Measurements from ENCODE around the gene EXTL1. TPM values are rescaled to one million over a fixed set of nuclear protein-coding genes. Genes with fewer than 3 reads are reported as not detected.

Gene EXTL1
- total RNA-seq, 2 experiments from 2014 or later, result not detected

GRCh38 chr1:25991937-25992688, 29.5 kb upstream of the EXTL1 start:
- DNase-seq (no peak), ATAC-seq (ENCODE audit: poor library complexity) (no peak)
- TF ChIP-seq CTCF (IDR thresholded peaks at IDR 0.05), result no peak
- POLR2A ChIA-PET, result interaction anchor here (2.1 to 2.9 kb wide), 2 partner anchors 21 to 96 kb away, joined by 13 to 33 read pairs; no protein-coding TSS in a partner anchor
- peak overlapping the region; percentile 80 for H3K27ac Mint-ChIP-seq
- peak overlapping the region; percentile 8 for H3K4me3 Mint-ChIP-seq
- Histone ChIP-seq H3K4me1 (ENCODE audit: insufficient read depth, low read length) (peaks cover 44% of the 10 kb centered on the region), H3K27me3 (ENCODE audit: control insufficient read depth in 1 of 2, insufficient read depth in 2 of 2, low read length in 2 of 2) (no peaks in the 10 kb centered on the region), H3K36me3 (ENCODE audit: insufficient read depth, low read length) (peaks cover 19% of the 10 kb centered on the region), H3K9me3 (ENCODE audit: control insufficient read depth in 1 of 2, insufficient read depth in 1 of 2, low read length in 2 of 2) (no peaks in the 10 kb centered on the region), H3K27ac (ENCODE audit: low read depth in 1 of 2, low read length in 2 of 2) (no peak overlapping the region), H3K4me3 (ENCODE audit: low read length) (no peak overlapping the region)
- intact Hi-C loops (cut with DNase I, micrococcal nuclease), result no loop called here
- CTCF ChIA-PET, result interaction anchor here (3.4 kb wide), 1 partner anchor 97 kb away, joined by 30 read pairs; no protein-coding TSS in a partner anchor
- H3K4me1 Mint-ChIP-seq (ENCODE audit: low read depth), result peaks cover 78% of the 10 kb centered on the region
- H3K36me3 Mint-ChIP-seq (ENCODE audit: low read depth), result peaks cover 32% of the 10 kb centered on the region
- no peaks in the 10 kb centered on the region for H3K9me3 Mint-ChIP-seq
- no peaks in the 10 kb centered on the region for H3K27me3 Mint-ChIP-seq

GRCh38 chr1:25992689-25993171, 28.8 kb upstream of the EXTL1 start:
- H3K9me3 Mint-ChIP-seq, result no peaks in the 10 kb centered on the region
- Histone ChIP-seq H3K4me1 (ENCODE audit: insufficient read depth, low read length) (peaks cover 50% of the 10 kb centered on the region), H3K36me3 (ENCODE audit: insufficient read depth, low read length) (peaks cover 14% of the 10 kb centered on the region), H3K27me3 (ENCODE audit: control insufficient read depth in 1 of 2, insufficient read depth in 2 of 2, low read length in 2 of 2) (no peaks in the 10 kb centered on the region), H3K9me3 (ENCODE audit: control insufficient read depth in 1 of 2, insufficient read depth in 1 of 2, low read length in 2 of 2) (no peaks in the 10 kb centered on the region), H3K4me3 (ENCODE audit: low read length) (no peak overlapping the region), H3K27ac (ENCODE audit: low read depth in 1 of 2, low read length in 2 of 2) (no peak overlapping the region)
- peaks cover 81% of the 10 kb centered on the region for H3K4me1 Mint-ChIP-seq (ENCODE audit: low read depth)
- DNase-seq (peak in 1 of 14 experiments; percentile 17), ATAC-seq (ENCODE audit: poor library complexity) (no peak)
- ChIA-PET POLR2A (no interaction called here), CTCF (interaction anchor here (3.4 to 11.1 kb wide), 2 partner anchors 96 to 97 kb away, joined by 30 to 184 read pairs; no protein-coding TSS in a partner anchor)
- peak overlapping the region; percentile 9 for H3K4me3 Mint-ChIP-seq
- H3K27me3 Mint-ChIP-seq, result no peaks in the 10 kb centered on the region
- H3K27ac Mint-ChIP-seq, result peak overlapping the region; percentile 80
- TF ChIP-seq CTCF (IDR thresholded peaks at IDR 0.05), result no peak
- intact Hi-C loops (cut with DNase I, micrococcal nuclease), result no loop called here
- H3K36me3 Mint-ChIP-seq (ENCODE audit: low read depth), result peaks cover 34% of the 10 kb centered on the region

GRCh38 chr1:25993197-25993951, 28.2 kb upstream of the EXTL1 start:
- DNase-seq (no peak), ATAC-seq (ENCODE audit: poor library complexity) (no peak)
- H3K27me3 ChIP-seq (ENCODE audit: control insufficient read depth in 1 of 2, insufficient read depth in 2 of 2, low read length in 2 of 2), result no peaks in the 10 kb centered on the region
- H3K27ac ChIP-seq (ENCODE audit: low read depth in 1 of 2, low read length in 2 of 2), result no peak overlapping the region
- intact Hi-C loops (cut with DNase I, micrococcal nuclease), result no loop called here
- no peaks in the 10 kb centered on the region for H3K9me3 ChIP-seq (ENCODE audit: control insufficient read depth in 1 of 2, insufficient read depth in 1 of 2, low read length in 2 of 2)
- no peak overlapping the region for H3K4me3 ChIP-seq (ENCODE audit: low read length)
- Mint-ChIP-seq H3K36me3 (ENCODE audit: low read depth) (peaks cover 29% of the 10 kb centered on the region), H3K4me1 (ENCODE audit: low read depth) (peaks cover 80% of the 10 kb centered on the region), H3K27me3 (no peaks in the 10 kb centered on the region), H3K9me3 (no peaks in the 10 kb centered on the region), H3K27ac (peak overlapping the region; percentile 80), H3K4me3 (peak overlapping the region; percentile 57)
- TF ChIP-seq CTCF (IDR thresholded peaks at IDR 0.05), result no peak
- CTCF ChIA-PET, result interaction anchor here (11.1 kb wide), 1 partner anchor 97 kb away, joined by 184 read pairs; no protein-coding TSS in a partner anchor
- H3K36me3 ChIP-seq (ENCODE audit: insufficient read depth, low read length), result peaks cover 8% of the 10 kb centered on the region
- POLR2A ChIA-PET, result interaction anchor here (0.9 to 1.3 kb wide), 2 partner anchors 22 to 88 kb away, joined by 4 to 5 read pairs; no protein-coding TSS in a partner anchor
- H3K4me1 ChIP-seq (ENCODE audit: insufficient read depth, low read length), result peaks cover 48% of the 10 kb centered on the region
